Skeletal muscle tissue (tissue), 4 donors: Measurements from ENCODE around the gene CRHR1. TPM values are rescaled to one million over a fixed set of nuclear protein-coding genes. Genes with fewer than 3 reads are reported as not detected.

Experiments used
- H3K27ac ChIP-seq: one replicate; pipeline ENCODE4 v1.7.0; 2013; ENCODE audit warnings: mild to moderate bottlenecking, low read depth, low read length, inconsistent platforms
- H3K27me3 ChIP-seq, 3 donors: one replicate each; pipeline ENCODE4 v1.7.0; 2013; ENCODE audit warnings: low read length in 3 of 3; ENCODE audit not compliant: control insufficient read depth in 3 of 3, insufficient read depth in 3 of 3
- H3K36me3 ChIP-seq, 3 donors: one replicate each; pipeline ENCODE4 v1.7.0; 2013; ENCODE audit warnings: low read length in 3 of 3; ENCODE audit not compliant: control insufficient read depth in 3 of 3, insufficient read depth in 3 of 3
- H3K4me1 ChIP-seq, 3 donors: one replicate each; pipeline ENCODE4 v1.7.0; 2013; ENCODE audit warnings: low read length in 3 of 3, mild to moderate bottlenecking in 3 of 3; ENCODE audit not compliant: control insufficient read depth in 3 of 3, insufficient read depth in 3 of 3
- H3K4me3 ChIP-seq, 3 donors: one replicate each; pipeline ENCODE4 v1.7.0; 2013; ENCODE audit warnings: low read length in 3 of 3
- H3K9ac ChIP-seq, 3 donors: one replicate each; pipeline ENCODE4 v1.7.0; 2013; ENCODE audit warnings: low read length in 3 of 3, mild to moderate bottlenecking in 3 of 3, moderate library complexity in 2 of 3, low read depth in 1 of 3
- H3K9me3 ChIP-seq, 3 donors: one replicate each; pipeline ENCODE4 v1.7.0; 2013; ENCODE audit warnings: low read length in 3 of 3; ENCODE audit not compliant: control insufficient read depth in 3 of 3
- total RNA-seq: library from RNA; depleted of rRNA; stranded (reverse); fragments of >200 nt; gene quantifications from one replicate; pipeline ENCODE4 v1.2.3, GENCODE V29; 2014
- donor health status: Osteomylitis.

The CRHR1 gene
- total RNA-seq, 1 donor from 2014 or later = 0.52 TPM

DNA sequence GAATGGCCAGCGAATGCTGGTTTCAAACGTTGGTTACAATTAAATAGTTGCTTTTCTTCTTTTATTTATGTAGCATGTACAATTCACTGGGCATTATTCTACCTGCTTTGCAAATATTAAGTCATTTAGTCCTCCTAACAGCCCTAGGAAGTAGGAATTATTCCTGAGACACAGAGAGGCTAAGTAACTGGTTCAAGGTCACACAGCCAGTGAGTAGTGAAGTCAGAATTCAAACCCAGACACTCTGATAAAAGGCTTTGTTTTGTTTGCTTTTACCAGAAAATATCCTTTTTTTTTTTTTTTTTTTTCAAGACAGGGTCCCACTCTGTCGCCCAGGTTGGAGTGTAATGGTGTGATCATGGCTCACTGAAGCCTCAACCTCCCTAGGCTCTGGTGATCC lies 2.2 kb downstream of the CRHR1 start:
- H3K4me1 ChIP-seq = peaks cover 12 to 26% (median 19%) of the 10 kb centered on the region in 3 donors
- no peak overlapping the region for H3K4me3 ChIP-seq
- peaks cover 39 to 64% (median 62%) of the 10 kb centered on the region in 3 donors for H3K27me3 ChIP-seq
- no peaks in the 10 kb centered on the region for H3K36me3 ChIP-seq
- no peak overlapping the region for H3K9ac ChIP-seq
- no peaks in the 10 kb centered on the region for H3K9me3 ChIP-seq
- H3K27ac ChIP-seq = no peak overlapping the region

DNA sequence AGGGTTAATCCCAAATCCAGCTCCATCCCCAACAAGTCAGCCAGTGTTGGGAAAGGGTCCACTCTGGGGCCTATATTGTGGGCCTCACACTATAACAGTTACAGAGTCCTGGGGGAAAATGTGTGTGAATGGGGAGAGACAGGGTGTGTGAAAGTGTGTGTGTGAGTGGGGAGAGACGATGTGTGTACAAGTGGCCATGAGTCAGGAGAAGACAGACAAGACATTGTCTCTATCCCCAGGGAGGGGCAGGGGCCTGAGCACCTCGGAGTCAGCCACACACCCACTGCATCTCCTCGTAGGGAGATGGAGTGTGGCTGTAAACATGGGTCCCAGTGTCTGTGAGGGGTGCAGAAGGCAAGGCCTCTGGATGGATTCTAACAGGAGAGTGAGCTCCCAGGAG lies 2.9 kb downstream of the CRHR1 start:
- H3K4me1 ChIP-seq = peaks cover 8 to 19% (median 16%) of the 10 kb centered on the region in 3 donors
- no peak overlapping the region for H3K27ac ChIP-seq
- peaks cover 46 to 64% (median 59%) of the 10 kb centered on the region in 3 donors for H3K27me3 ChIP-seq
- no peaks in the 10 kb centered on the region for H3K9me3 ChIP-seq
- no peak overlapping the region for H3K4me3 ChIP-seq
- H3K36me3 ChIP-seq = no peaks in the 10 kb centered on the region
- H3K9ac ChIP-seq = no peak overlapping the region

DNA sequence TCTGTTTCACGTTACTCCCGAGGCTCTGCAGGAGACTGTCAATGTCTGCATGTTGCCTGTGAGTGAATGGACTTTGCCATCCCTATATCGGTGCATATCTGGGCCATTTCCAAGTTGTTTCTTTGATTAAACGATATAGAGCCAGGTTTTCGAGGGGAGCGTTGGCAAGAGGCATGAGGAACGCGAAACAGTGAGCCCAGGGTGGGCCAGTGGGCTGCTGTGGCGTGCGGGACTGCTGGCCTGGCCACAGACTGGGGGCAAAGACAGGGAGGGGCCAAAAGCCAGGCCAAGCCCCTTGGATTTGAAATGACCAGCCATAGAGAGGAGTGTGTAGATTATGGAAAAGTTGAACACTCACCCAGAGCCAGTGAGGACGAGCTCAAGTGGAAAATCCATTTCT lies 3.5 kb downstream of the CRHR1 start:
- no peaks in the 10 kb centered on the region for H3K36me3 ChIP-seq
- no peak overlapping the region for H3K27ac ChIP-seq
- no peak overlapping the region for H3K4me3 ChIP-seq
- H3K27me3 ChIP-seq = peaks cover 50 to 66% (median 60%) of the 10 kb centered on the region in 3 donors
- no peak overlapping the region for H3K9ac ChIP-seq
- H3K9me3 ChIP-seq = no peaks in the 10 kb centered on the region
- peaks cover 6 to 19% (median 16%) of the 10 kb centered on the region in 3 donors for H3K4me1 ChIP-seq

DNA sequence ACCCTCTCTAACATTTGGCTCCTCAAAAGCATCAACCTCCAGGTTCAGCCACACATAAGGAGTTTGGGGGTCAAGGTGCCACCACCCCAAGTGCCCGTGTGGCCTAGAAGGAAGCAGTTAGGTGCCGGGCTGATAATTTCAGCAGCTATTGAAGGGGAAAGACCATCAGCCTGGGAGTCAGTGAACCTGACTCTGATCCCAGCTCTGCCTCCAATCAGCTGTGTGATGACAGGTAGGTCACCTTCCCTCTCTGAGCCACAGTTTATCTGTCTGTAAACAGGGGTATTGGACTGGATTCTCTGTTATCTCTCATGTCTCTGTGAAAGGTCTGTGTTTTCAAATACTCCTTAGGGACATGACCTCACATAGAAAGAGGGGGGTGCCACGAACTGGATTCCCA lies 3.9 kb downstream of the CRHR1 start:
- no peak overlapping the region for H3K9ac ChIP-seq
- no peak overlapping the region for H3K4me3 ChIP-seq
- H3K36me3 ChIP-seq = no peaks in the 10 kb centered on the region
- peaks cover 6 to 19% (median 16%) of the 10 kb centered on the region in 3 donors for H3K4me1 ChIP-seq
- H3K9me3 ChIP-seq = no peaks in the 10 kb centered on the region
- no peak overlapping the region for H3K27ac ChIP-seq
- H3K27me3 ChIP-seq = peaks cover 49 to 66% (median 58%) of the 10 kb centered on the region in 3 donors

DNA sequence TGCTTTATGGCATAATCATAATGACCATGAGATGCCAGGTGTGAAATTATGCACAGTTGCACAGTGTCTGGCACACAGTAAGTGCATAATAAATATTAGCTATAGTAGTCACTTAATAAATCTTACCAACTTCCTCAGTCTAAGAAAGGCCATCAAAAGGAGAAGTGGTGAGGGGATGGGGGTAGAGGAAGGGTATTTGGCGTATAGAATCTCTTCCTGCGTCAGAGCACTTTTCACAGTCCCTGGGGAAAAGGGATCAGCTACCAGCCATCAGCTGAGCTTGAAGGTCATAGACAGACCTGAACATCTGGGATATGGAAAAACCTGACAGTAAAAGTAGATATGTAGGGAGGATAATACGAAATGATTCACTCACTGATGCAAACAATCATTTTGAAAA lies 5.8 kb downstream of the CRHR1 start:
- H3K27me3 ChIP-seq = peaks cover 50 to 71% (median 52%) of the 10 kb centered on the region in 3 donors

DNA sequence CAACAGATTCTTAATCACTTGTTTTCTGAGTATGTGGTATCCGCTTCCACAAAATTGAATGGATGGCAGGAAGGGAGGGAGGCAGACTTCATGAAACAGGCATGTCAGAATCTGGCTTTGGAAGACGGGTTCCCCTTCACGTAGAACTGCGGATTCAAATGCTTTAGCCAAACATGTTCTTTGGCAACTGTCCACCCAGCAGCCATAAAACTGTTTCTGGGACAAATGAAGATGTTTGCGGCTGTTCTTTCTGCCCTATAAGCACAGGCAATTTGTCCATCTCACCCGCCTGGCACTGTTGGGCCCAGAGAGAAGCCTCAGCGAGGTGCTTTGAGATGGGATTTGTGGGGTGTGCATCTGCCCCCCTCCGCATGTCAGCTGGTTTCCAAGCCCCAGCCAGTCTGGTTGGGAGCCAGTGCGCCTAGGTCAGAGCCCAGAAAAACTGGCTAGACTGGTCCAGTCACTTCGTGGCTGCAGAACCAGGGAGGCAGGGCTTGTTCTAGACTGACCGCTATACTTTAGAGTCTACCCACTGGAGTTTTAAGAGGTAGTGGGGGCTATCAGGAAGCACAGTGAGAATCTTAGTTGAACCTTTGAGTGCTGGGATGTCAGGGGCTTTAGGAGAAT lies 6.3 kb downstream of the CRHR1 start:
- peaks cover 0 to 2% (median 0%) of the 10 kb centered on the region in 3 donors for H3K4me1 ChIP-seq
- H3K27me3 ChIP-seq = peaks cover 47 to 70% (median 50%) of the 10 kb centered on the region in 3 donors
- H3K4me3 ChIP-seq = no peak overlapping the region
- H3K27ac ChIP-seq = no peak overlapping the region
- no peaks in the 10 kb centered on the region for H3K9me3 ChIP-seq
- H3K36me3 ChIP-seq = no peaks in the 10 kb centered on the region
- no peak overlapping the region for H3K9ac ChIP-seq

More for the DNA sequence above, 5.8 kb downstream of the CRHR1 start:
- Histone ChIP-seq H3K4me3 (no peak overlapping the region), H3K36me3 (no peaks in the 10 kb centered on the region), H3K4me1 (peaks cover 0 to 5% (median 5%) of the 10 kb centered on the region in 3 donors), H3K9ac (no peak overlapping the region), H3K27ac (no peak overlapping the region), H3K9me3 (no peaks in the 10 kb centered on the region)

DNA sequence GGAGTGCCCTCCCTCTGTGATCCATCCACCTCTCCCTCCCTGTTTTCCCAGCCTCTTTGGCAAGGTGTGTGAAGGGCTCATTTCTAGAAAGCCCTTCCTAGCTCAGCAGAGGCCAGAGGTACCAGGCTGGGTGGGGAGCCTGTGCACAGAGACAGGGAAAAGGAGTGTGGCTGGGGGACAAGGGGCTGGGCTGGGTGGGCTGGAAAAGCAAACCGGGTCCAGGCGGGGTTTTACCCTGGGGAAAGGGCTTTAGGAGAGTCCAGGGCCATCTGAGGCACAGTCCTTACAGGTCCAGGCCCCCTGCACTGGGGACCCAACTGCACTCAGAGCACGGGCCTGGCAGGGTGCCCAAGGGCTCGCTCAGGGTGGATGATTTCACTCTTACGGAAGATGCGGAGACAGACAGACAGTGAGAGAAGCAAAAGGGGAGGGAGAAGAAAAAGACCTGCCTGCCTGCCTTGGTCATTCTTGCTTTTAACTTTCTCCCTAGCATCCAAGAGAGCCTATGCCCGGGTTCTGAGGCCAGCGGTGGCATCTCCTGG lies 7.0 kb downstream of the CRHR1 start:
- H3K27me3 ChIP-seq = peaks cover 41 to 70% (median 50%) of the 10 kb centered on the region in 3 donors
- peaks cover 0 to 2% (median 0%) of the 10 kb centered on the region in 3 donors for H3K4me1 ChIP-seq
- H3K9me3 ChIP-seq = no peaks in the 10 kb centered on the region
- no peak overlapping the region for H3K9ac ChIP-seq
- H3K27ac ChIP-seq = no peak overlapping the region
- H3K36me3 ChIP-seq = no peaks in the 10 kb centered on the region
- H3K4me3 ChIP-seq = no peak overlapping the region

DNA sequence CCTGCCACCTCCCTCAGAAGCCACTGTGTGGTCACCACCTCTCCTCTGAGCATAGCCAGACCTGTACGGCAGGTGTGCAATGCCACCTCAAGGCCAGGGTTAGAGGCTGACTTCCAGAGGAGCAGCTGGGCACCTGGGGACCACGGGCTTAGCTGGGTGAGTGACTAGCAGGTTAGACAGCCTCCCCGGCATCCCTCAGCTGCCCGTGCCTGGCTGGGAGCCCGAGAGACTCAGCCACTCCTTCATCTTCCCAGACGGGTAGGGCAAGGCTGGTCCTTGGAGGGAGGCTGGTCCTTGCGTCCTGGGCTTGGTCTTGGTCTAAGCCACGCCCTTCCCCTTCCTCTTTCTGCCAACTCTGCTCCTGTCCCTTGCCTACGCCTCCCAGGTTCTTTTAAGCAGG lies 7.8 kb downstream of the CRHR1 start:
- Histone ChIP-seq H3K4me1 (peaks cover 0 to 2% (median 0%) of the 10 kb centered on the region in 3 donors), H3K4me3 (no peak overlapping the region), H3K9me3 (no peaks in the 10 kb centered on the region), H3K9ac (no peak overlapping the region), H3K36me3 (no peaks in the 10 kb centered on the region), H3K27ac (no peak overlapping the region), H3K27me3 (peaks cover 33 to 72% (median 56%) of the 10 kb centered on the region in 3 donors)

DNA sequence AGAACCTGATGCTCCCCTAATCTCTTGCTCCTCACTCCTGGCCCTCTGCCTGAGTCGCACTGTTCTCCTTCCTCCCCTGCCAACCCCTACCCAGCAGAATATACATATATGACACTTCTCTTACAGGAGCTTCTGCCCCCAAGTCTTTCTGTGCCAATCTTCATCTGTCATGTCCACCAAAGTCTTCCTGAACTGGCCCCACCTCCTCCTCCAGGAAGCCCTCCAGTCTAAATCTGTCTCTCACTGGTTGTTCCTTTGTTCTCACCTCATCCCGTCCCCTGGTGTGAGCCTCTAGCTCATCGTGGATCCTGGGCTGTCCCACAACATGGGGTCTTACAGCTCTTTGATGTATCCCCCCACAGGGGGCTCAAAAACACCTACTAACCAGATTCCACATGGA lies 8.3 kb downstream of the CRHR1 start:
- H3K27me3 ChIP-seq = peaks cover 30 to 73% (median 56%) of the 10 kb centered on the region in 3 donors

DNA sequence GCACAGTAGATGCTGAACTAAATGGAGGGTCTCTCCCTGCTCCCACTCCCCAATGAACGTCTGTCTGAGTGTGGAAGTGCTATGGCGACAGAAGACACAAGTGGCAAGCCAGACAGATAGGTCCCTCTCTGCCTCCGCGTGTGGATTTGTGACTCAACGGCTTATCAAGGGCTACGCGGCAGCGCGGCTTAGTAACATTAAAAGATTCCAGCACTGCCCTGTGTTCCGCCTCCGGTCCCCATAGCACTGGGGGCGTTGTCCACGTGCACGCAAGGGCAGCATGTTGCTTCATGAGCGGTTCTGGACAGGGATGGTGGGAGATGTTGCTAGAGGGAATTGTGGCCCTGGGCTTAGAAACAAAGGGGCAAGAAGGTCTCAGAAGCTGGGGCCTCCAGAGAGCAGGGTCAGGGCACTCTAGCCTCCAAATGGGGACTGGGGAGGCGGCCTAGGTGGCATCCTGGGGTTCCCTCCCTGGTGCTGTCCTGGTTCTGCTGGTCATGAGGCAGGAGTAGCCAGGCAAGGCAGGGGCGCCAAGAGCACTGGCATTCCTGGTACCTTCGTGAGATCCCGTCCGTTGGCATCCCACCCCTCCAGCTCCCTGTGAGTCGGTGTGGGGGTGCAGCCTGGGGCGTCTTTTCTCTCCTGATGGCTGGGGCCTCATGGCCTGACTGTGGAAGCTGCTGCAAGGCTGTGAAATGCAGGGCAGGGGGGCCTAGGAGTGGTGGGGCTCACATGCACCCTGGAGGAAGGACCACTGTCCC lies 9.1 kb downstream of the CRHR1 start:
- Histone ChIP-seq H3K9me3 (no peaks in the 10 kb centered on the region), H3K9ac (no peak overlapping the region), H3K4me1 (peaks cover 0 to 2% (median 0%) of the 10 kb centered on the region in 3 donors), H3K27me3 (peaks cover 24 to 71% (median 52%) of the 10 kb centered on the region in 3 donors), H3K36me3 (no peaks in the 10 kb centered on the region), H3K4me3 (no peak overlapping the region), H3K27ac (no peak overlapping the region)

More for the DNA sequence above, 8.3 kb downstream of the CRHR1 start:
- Histone ChIP-seq H3K4me3 (no peak overlapping the region), H3K36me3 (no peaks in the 10 kb centered on the region), H3K9ac (no peak overlapping the region), H3K4me1 (peaks cover 0 to 2% (median 0%) of the 10 kb centered on the region in 3 donors), H3K27ac (no peak overlapping the region), H3K9me3 (no peaks in the 10 kb centered on the region)
